HG02840 (cell line): ENCODE measurements around the gene MSI1.

Source experiments
- ATAC-seq: cut with Tn5 transposase; IDR thresholded peaks from one replicate; pipeline ENCODE4 v1.9.1; 2021; ENCODE audit warnings: mild to moderate bottlenecking, moderate library complexity, moderate number of reproducible peaks; ENCODE audit not compliant: unreplicated experiment, low FRiP score

The MSI1 gene

DNA sequence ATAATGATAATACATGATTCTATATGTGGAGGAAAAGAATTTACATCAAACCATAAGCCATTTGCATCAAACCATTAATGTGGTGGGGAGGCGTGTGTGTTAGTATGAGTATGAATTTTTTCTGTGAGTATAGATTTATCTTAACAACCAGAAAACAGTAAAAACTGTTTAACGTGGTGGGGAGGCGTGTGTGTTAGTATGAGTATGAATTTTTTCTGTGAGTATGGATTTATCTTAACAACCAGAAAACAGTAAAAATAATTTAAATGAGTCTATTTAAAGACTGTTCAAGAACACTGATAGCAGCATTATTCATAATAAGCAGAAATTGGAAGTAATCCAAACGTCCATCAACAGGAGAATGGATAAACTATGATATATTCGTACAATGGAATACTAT lies 9.1 kb upstream of the MSI1 start:
- no peak for ATAC-seq

DNA sequence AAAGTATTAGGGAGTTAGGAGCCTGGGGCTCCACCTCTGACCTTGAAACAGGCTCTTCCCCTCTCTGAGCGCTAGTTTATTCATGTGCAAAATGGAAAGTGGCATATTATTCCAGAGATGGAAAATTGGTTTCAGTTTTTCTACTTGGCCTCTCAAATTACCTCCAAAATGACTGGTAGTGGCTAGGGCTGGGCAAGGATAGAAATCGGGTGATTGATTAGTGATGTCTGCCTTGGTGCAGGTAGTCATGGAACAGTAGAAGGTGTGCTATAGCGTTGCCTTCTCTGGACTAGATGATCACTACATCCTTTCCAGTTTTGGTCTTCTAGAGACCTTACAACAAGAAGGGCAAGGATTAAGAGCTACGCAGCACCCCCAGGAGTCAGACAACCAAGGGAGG lies 8.6 kb upstream of the MSI1 start:
- no peak for ATAC-seq

DNA sequence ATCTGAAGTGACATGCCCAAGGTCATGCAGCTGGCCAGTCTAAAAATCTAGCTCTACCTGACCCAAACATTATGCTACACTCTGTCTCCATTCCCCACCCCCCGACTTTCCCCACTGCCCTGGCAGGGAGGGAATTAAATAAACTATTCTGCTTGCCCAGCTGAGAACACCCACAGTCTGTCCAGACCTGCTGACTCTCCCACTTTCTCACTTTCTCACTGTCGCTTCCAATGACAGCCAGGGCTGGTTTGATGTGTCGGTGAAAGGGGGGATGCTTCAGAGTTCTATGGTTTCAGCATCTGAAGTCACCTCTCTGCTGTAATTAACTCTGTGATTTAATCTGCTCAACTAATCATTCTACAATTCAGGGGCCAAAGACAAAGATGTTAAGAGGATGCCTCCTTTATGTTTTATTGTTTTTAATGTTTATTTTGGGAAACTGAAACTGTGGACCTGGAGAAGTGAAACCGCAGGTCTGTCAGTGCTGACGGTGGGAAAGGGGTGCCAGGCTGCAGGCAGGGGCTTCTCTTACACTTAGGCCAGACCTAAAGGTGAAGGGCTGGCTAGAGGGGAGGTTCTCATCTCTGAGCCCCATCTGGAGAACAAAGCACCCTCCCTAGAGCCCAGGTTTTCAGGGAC lies 8.1 kb upstream of the MSI1 start:
- ATAC-seq: no peak

DNA sequence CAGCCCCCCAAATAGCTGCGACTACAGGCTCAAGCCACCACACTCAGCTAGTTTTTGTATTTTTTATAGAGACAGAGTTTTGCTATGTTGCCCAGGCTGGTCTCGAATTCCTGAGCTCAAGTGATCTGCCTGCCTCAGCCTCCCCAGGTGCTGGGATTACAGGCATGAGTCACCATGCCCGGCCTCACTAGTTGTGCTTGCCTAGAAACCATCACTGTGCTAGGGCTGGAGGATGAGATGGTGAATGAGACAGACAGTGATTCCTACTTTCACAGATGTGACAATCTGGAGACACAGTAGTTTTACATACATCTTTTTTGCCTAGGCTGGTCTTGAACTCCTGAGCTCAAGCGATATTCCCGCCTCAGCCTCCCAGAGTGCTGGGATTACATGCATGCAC lies 7.5 kb upstream of the MSI1 start:
- ATAC-seq: no peak

DNA sequence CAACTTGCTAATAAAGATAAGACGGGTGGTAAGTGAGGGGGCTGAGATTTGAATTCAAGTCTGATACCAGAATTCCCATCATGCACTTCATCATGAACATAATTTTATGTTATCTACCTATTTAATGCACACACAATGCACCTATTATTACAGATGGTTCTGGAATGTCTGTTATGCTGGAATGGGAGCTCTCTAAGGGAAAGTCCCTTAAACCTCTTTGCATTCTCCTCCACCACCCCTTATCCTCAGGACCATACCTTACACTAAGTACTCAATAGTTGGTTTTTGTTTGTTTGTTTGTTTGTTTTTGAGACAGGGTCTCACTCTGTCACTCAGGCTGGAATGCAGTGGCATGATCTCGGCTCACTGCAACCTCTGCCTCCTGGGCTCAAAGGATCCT lies 7.0 kb upstream of the MSI1 start:
- no peak for ATAC-seq

DNA sequence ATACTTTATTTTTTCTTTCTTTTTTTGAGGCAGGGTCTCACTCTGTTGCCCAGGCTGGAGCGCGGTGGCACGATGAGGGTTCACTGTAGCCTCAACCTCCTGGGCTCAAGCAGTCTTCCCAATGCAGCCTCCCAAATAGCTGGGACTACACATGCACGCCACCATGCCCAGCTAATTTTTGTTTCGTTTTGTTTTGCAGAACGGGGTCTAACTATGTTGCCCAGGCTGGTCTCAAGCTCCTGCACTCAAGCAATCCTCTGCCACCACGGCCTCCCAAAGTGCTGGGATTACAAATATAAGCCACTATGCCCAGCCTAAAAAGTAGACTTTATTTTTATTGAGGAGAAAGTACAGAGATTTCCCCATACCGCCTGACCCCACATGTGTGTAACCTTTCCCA lies 4.7 kb upstream of the MSI1 start:
- ATAC-seq: no peak

DNA sequence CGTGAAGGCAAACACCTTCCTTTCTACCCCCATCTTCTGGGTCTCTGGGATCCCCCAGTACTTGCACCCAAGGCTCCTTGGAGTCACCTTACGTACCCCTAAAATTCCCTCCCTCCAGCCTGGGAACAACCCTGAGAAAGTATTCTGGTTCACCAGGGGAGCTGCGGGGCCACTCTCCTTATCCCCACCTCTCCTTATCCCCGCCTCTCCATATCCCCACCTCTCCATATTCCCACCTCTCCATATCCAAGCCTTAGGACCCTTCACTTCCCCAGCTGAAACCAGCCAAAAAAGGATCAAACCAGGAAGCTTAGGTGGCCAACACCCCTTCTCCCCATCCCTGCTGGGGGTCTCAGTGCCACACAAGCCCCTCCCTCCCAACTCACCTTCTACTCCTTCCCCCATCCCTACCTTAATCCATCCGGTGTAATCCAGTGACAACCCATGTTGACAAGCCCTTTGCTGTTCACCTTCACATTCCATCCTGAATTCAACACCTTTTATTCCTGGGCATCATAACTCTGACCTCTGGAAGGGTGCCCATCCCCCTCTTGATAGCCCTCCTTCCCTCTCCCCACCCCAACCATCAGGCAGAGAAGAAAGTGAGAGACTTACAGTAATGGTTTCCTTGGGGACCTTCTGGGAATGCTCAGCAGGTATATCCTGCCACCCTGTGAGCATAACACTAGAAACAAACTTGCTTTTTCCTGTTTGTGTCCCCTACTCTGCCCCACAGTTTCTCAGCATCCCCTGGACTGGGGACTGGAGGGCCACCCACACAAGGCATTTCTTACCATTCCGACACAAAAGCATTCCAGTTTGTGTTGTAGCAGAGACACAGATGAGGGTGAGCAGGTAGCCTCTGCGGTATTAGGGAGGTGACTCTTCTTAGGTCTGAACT lies 1.6 kb upstream of the MSI1 start:
- no peak for ATAC-seq

DNA sequence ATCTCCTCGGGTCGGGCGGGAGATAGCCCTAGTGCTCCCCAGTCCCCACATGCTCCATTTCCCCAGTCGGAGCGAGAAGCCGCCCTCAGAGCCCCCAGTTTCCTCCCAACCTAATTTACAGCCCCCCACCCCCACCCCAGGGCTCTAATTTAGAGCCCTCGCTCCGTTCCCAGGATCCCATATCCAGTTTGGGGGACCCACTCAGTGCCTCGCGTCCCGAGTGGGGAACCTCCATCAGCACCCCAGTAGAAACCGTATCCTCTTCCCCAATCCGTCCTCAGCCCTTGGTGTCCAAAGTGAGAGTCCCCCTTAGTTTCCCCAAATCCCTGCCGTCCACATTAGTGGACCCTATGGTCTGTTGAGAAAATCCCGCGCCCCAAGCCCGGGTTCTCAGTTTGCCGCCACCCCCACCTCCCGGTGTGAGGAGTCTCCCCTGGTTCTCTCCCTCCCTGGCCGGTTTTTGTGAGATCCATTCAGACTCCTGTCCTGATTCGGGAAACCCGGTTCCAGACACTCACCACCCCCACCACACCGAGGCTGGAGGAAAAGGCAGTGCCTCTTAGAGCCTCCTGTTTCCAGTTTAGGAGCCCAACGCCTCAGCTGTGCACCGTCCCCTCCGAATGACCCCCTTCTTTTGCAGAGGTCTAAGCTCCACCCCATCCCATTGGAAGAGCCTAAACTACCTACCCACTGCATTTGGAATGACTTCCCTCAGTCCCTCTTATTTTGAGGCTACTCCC lies 809 bp upstream of the MSI1 start:
- ATAC-seq: no peak

DNA sequence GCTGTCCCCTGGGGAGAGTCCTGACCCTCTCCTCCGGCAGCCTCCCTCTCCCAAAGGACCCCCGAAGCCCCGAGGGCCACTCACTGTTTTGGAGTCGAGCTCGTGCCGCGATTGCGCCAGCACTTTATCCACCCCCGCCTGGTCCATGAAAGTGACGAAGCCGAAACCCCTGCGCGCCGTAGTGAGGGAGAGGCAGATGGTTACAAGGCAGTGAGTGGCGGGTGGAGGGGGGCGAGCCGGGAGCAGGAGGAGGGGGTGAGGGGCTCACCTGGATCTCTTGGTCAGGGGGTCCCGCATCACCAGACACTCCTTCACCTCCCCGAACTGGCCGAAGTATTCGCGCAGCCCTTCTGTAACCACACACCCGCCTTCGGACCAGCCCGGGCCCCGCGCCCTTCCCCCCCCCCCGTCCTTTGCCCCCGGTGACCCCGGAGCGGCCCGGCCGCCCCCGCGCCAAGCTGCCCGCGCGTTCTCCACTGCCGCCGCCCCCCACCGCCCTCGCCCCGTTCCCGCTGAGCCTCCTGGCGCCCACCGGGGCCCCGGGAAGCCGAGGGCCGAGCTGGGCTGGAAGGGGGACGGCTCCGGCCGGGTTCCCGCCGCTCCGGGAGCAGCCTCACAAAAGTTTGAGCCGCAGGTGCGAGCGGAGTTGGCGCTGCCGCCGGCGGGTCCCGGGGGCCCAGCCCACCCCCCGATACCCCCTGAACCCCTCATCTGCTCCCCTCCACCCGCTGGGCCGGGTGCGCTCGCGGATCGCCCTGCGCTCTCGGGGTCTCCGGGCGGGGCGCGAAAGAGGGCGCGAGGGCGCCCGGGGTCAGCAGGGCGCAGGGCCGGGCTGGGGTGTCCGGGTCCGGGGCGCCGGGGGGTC lies 808 bp downstream of the MSI1 start:
- no peak for ATAC-seq

DNA sequence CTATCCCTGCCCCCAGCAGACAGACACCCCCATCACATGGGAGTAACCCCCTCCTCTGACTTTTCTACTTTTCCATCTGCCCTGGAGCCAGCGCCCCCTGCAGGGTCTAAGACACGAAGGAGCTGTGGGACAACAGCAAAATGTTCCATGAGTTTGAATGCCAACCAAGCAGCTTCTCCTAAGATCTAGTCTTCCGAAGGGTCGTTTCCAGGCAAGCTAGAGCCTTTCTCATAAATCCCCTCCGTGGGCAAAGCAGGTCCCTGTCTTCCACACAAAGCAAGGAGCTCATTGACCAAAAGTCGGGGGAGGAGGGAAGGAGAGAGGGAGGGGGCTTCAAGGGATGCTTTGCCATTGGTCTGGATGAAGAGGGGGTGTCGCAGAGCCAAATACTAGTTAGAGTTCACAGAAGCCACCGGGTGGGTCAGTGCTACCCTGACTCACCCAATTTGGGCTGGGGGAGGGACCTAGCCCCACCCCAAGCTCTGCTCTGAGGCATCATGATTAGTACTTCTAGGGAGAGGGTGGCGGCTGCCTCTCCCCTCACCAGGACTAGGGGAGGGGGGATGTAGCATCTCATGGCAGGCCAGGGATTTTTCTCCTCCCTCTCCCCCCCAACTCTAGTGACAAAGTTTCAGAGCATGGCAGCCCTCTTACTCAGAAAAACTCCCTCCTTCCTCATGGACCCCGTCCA lies 1.6 kb downstream of the MSI1 start:
- ATAC-seq: no peak

DNA sequence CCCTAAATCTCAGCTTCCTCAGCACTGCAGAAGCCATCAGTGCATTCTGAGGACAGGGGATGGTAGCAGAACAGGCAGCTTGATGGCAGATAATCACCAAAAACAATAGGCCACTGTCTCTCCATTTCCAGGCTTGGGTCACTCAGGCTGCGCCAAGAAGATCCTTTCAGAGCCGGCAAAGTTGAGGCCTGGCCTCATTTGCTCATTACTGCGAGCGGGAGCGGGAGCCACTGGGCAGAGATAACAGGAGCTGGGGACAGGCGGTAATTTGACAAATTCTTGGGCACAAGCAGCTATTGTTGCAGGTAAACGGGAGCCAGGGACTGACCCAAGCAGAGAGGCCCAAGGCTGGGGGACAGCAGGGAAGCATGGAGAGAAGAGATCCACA lies 2.1 kb downstream of the MSI1 start:
- ATAC-seq: no peak

DNA sequence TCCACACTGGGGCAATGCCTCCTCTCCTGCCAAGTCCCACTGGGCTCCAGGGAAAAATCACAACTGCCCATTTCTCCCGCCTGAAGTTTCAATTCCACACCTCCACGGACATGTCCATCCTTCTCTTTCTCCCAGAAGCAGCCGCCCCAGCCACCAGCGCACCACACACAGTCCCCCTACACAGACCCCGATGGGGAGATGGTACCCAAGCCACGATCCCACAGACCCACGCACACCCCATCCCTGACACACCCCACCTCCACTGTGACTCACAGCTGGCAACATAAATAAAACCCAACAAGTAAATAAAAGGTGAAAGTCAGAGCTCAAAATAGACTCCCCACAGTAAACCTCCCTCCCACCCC lies 2.6 kb downstream of the MSI1 start:
- ATAC-seq: no peak

DNA sequence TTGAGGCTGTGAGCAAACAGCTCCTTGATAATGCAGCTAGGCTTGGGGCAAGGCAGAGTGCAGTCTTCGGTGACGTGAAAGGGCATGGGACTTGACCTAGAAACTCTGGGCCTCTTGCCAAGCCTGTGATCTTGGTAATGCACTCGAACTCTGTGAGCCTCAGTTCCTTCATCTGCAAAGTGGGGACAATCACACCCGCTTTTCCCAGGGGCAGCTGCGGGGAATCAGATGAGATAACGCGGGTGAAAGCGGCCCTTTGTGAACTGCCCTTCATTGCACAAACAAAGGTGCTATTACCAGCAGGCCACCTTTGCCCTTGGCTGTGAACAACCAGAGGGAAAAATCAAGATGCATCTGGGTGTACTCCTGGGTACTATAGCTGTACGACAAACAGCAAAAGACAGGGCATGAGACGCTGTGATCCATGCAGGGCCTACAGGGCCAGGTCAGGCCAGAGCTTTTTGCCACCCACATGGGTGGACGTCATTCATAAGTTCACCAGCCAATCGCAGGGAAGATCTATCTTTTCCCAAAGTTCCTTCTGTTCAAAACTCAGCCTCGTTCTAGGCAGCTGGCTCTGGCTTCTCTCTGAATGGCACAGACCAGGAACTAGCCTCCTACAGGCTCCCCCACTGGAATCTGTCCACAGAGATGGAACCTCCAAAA lies 3.2 kb downstream of the MSI1 start:
- no peak for ATAC-seq

DNA sequence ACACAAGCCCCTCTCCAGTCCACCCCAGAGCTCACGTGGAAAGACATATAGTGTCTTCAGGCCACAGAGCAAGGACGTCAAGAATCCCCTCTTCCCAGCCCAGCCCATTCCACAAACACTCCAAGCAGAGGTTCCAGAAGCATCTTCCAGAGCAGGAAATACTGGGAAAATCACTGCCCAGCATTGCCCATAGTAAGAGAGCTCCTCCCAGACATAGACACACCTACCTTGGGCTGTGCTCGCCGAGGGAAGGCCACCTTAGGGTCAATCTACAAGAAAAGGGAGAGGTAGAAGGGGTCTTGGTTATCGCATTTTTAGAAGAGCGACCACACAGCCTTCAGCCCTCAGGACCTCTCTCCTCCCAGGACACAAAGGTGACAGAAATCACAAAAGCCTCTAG lies 4.5 kb downstream of the MSI1 start:
- ATAC-seq: no peak

DNA sequence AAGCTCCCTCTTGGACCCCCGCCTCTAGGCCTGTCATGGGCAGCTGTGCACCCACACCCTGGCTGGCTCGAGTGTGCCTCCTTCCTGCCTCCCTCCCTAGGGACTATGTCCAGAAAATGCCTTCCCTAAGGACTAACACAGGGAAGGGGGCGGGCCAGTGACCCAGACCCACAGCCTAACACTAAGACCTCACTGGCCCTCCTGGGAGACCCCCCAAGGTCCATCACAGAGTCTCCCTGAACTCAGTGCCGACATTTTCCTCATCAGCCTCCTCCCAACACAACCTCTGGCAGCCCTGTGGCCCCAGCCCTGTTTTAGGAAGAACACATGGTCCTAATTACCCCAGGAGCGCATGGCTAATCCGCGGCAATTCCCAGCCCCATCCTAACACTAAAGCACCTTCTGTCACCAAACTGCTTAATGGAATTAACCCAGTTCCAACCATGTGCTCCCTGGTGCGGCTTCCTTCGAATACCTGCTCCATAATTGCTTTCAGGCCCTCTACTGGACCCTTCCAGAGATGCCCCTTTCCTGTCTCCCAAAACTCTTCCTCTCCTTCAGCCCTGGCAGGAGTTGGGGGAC lies 5.6 kb downstream of the MSI1 start:
- no peak for ATAC-seq

DNA sequence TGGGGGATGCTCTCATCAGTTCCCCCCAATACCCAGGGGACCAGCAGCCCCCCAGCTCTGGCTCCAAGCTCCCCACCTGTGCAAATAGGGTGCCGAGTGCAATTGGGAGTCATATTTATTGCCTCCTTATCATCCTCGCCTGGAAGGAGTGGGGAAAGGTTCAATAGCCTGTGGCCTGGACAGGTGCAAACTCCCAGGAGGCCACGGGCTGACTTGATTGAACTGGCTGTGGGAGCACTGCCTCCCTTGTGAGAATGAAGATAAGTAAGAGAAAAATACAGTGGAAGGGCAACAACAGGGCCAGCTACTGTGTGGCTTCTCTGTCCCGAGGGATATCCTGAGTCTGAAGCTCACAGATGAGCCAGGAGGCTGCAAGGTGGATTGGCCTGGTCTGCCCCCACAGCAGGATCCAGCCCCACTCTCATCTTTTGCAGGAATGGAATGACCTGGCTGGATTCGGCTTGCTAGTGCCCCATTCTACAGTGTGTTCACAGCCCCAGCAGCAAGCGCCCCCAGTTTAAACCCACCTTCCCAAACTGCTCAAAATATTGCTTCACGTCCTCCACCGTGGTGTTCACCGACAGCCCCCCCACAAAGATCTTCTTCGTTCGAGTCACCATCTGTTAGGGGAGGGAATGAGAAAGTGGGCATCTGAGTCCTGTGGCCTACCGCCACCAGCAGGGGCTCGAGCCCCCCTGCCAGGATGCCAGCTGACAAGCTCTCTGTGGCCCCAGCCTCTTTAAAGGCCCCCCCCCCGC lies 6.3 kb downstream of the MSI1 start:
- ATAC-seq: no peak

DNA sequence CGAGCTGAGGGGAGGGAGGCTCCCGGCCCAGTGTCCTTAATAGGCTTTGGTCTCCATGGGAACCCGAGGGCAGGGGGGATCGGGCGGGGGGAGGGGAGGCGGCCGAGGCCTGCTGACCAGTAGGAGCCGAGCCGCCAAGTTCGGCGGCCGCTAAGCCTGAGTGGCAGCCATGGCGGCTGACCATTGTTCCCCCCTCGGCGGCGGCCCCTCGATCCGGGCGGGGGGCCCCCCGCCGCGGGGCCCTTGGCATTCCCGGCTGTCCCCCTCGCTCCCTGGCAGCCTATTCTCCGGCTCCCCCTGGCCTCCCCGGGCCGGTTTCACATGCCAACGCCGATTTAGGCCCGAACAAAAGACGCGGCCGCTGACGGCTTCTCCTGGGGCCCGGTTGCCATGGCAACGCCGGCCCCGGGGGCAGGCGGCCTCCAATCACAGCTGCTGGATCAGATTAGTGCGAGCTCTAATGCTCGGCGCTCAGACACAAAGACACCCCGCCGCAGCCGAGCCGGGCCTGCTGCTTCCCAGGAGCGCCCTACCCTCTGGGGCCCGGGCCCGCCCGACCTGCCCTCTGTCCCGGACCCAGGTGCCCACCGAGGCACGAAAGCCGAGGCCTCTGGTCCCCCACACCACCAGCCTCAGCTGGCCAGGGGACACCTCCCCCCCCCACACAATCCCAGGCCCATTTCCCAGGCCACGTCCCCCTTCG lies 7.3 kb downstream of the MSI1 start:
- no peak for ATAC-seq

DNA sequence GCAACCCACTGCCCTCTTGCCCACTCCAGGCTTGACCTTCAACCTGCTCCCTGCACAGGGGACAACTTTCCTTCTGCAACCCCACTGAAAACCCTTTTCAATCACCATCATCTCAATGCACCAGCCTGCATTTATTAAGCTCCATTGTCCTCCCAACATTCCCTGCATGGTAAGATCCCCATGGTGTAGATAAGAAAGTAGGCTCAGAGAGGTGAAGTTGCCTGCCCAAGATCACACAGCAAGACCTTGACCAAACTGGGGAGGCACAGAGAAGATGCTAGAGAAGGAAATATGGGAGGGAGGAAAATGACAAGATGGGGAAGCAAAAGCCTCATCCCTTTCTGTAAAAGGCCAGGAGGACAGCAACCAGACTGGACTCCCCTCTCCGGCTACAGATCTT lies 9.8 kb downstream of the MSI1 start:
- no peak for ATAC-seq
